Suprapubic skin (tissue), 4 donors: ENCODE measurements around the gene FAM222A. TPM values are rescaled to one million over a fixed set of nuclear protein-coding genes. Genes with fewer than 3 reads are reported as not detected.

Experiments
- DNase-seq, 2 donors: peaks; one replicate each; pipeline ENCODE4 v3.0.0-alpha.2; 2019; ENCODE audit warnings: low spot score in 2 of 2
- H3K27ac ChIP-seq: fragments of 200-600 bp; sonication (generic); one replicate; pipeline ENCODE4 v1.5.1; 2019
- H3K27me3 ChIP-seq: fragments of 200-600 bp; sonication (generic); one replicate; pipeline ENCODE4 v1.5.1; 2019
- H3K36me3 ChIP-seq: fragments of 200-600 bp; sonication (generic); one replicate; pipeline ENCODE4 v1.5.1; 2019
- H3K4me1 ChIP-seq: fragments of 200-600 bp; sonication (generic); one replicate; pipeline ENCODE4 v1.5.1; 2019
- H3K4me3 ChIP-seq: fragments of 200-600 bp; sonication (generic); one replicate; pipeline ENCODE4 v1.5.1; 2019; ENCODE audit warnings: mild to moderate bottlenecking
- H3K9me3 ChIP-seq: fragments of 200-600 bp; sonication (generic); one replicate; pipeline ENCODE4 v1.5.1; 2019
- CTCF ChIP-seq, 2 donors: fragments of 200-600 bp in 1 of 2; fragments of 450-650 bp in 1 of 2; sonication (generic) in 1 of 2; IDR thresholded peaks; one replicate each; pipeline ENCODE4 v1.5.1; 2016 to 2019; ENCODE audit warnings: antibody characterized with exemption in 2 of 2, mild to moderate bottlenecking in 1 of 2, moderate library complexity in 1 of 2
- EP300 ChIP-seq: sonication (generic); formaldehyde crosslinking; IDR thresholded peaks from one replicate; pipeline ENCODE4 v1.6.1; 2017; ENCODE audit warnings: antibody characterized with exemption
- POLR2A ChIP-seq, 2 donors: fragments of 450-650 bp; IDR thresholded peaks; one replicate each; pipeline ENCODE4 v1.6.1; 2017; ENCODE audit warnings: antibody characterized with exemption in 2 of 2, mild to moderate bottlenecking in 2 of 2, moderate library complexity in 2 of 2
- POLR2AphosphoS5 ChIP-seq, 3 donors: sonication (generic); formaldehyde crosslinking; IDR thresholded peaks; one replicate each; pipeline ENCODE4 v1.6.1; 2017; ENCODE audit warnings: antibody characterized with exemption in 3 of 3
- WGBS: methylation state at CpG from one replicate; pipeline ENCODE4 v1.1.5; 2018; 5-methylcytosine and 5-hydroxymethylcytosine counted together
- total RNA-seq, 4 donors: library from RNA; depleted of rRNA; stranded (reverse); fragments of >200 nt; gene quantifications; one replicate each; pipeline ENCODE4 v1.1.0, GENCODE V29; 2016

The FAM222A gene
- total RNA-seq, 4 donors from 2014 or later = 3.9 to 8.5 (median 6.6) TPM

- H3K9me3 ChIP-seq = no peaks in the 10 kb centered on the region
- no peaks in the 10 kb centered on the region for H3K27me3 ChIP-seq
- 91% methylated on average over 7 of the region's 7 CpGs for WGBS
- H3K4me1 ChIP-seq = peaks cover 35% of the 10 kb centered on the region
- TF ChIP-seq POLR2A (IDR thresholded peaks at IDR 0.05) (no peak), EP300 (no peak), POLR2AphosphoS5 (IDR thresholded peaks at IDR 0.05) (no peak), CTCF (IDR thresholded peaks at IDR 0.05) (no peak)
- no peak for DNase-seq
- H3K36me3 ChIP-seq = peaks cover 14% of the 10 kb centered on the region
- no peak overlapping the region for H3K27ac ChIP-seq
- no peak overlapping the region for H3K4me3 ChIP-seq
These were observed 103.2 kb downstream of the FAM222A start for GRCh38 chr12:109816870-109817269.

GRCh38 chr12:109817627-109818231 lies 104.1 kb downstream of the FAM222A start:
- Histone ChIP-seq H3K9me3 (no peaks in the 10 kb centered on the region), H3K27me3 (no peaks in the 10 kb centered on the region), H3K4me3 (no peak overlapping the region), H3K4me1 (peaks cover 43% of the 10 kb centered on the region), H3K27ac (no peak overlapping the region), H3K36me3 (peaks cover 14% of the 10 kb centered on the region)
- TF ChIP-seq EP300 = no peak
- TF ChIP-seq CTCF (IDR thresholded peaks at IDR 0.05) = no peak
- no peak for TF ChIP-seq POLR2AphosphoS5 (IDR thresholded peaks at IDR 0.05)
- no peak for TF ChIP-seq POLR2A (IDR thresholded peaks at IDR 0.05)
- DNase-seq = no peak
- 84% methylated on average over 8 of the region's 8 CpGs for WGBS

GRCh38 chr12:109818253-109818652 lies 104.6 kb downstream of the FAM222A start:
- WGBS = 92% methylated on average over 9 of the region's 9 CpGs
- Histone ChIP-seq H3K27ac (no peak overlapping the region), H3K27me3 (no peaks in the 10 kb centered on the region), H3K9me3 (no peaks in the 10 kb centered on the region), H3K4me1 (peaks cover 48% of the 10 kb centered on the region), H3K4me3 (no peak overlapping the region), H3K36me3 (peaks cover 11% of the 10 kb centered on the region)
- TF ChIP-seq EP300 (no peak), POLR2AphosphoS5 (IDR thresholded peaks at IDR 0.05) (no peak), CTCF (IDR thresholded peaks at IDR 0.05) (no peak), POLR2A (IDR thresholded peaks at IDR 0.05) (no peak)
- DNase-seq = no peak

- H3K27ac ChIP-seq = peak overlapping the region; percentile 2
- WGBS = 21% methylated on average over 7 of the region's 10 CpGs
- H3K27me3 ChIP-seq = no peaks in the 10 kb centered on the region
- TF ChIP-seq EP300 = no peak
- no peak for TF ChIP-seq CTCF (IDR thresholded peaks at IDR 0.05)
- no peak for TF ChIP-seq POLR2A (IDR thresholded peaks at IDR 0.05)
- no peak for TF ChIP-seq POLR2AphosphoS5 (IDR thresholded peaks at IDR 0.05)
- H3K36me3 ChIP-seq = peaks cover 6% of the 10 kb centered on the region
- H3K4me3 ChIP-seq = no peak overlapping the region
- H3K4me1 ChIP-seq = peaks cover 52% of the 10 kb centered on the region
- H3K9me3 ChIP-seq = no peaks in the 10 kb centered on the region
- DNase-seq = no peak
These were observed 105.4 kb downstream of the FAM222A start for GRCh38 chr12:109818905-109819500.

Other genes starting within 250 kb of the FAM222A start
- gene KCTD10, start 236.5 kb upstream of the FAM222A start, total RNA-seq = 10 to 100 TPM; 34.7 to 56.3 (median 41.7) TPM
- 10 to 100 TPM; 53.2 to 94.1 (median 61.6) TPM for gene UBE3B, start 236.2 kb upstream of the FAM222A start, total RNA-seq
- gene MMAB, start 140.3 kb upstream of the FAM222A start, total RNA-seq = 10 to 100 TPM; 17.1 to 37.2 (median 24.5) TPM
- 10 to 100 TPM; 30.1 to 62.1 (median 37.2) TPM for gene MVK, start 140.0 kb upstream of the FAM222A start, total RNA-seq
- gene TRPV4, start 119.6 kb downstream of the FAM222A start, total RNA-seq = 10 to 100 TPM in 1 of 4 donors, 1 to 10 TPM in 3; 4.0 to 11.9 (median 5.4) TPM
- gene GLTP, start 166.7 kb downstream of the FAM222A start, total RNA-seq = 100 to 1,000 TPM; 207 to 654 (median 526) TPM
- 10 to 100 TPM; 22.6 to 96.4 (median 36.6) TPM for gene TCHP, start 186.4 kb downstream of the FAM222A start, total RNA-seq